Kidney (tissue), 14 donors: ENCODE data around the gene ANKRD24. TPM values are rescaled to one million over a fixed set of nuclear protein-coding genes. Genes with fewer than 3 reads are reported as not detected.
"Not testable (repeated sequence)": the region's sequence is repeated elsewhere in the genome, so short reads cannot be mapped to it uniquely, and the experiment has no call there.

ENCODE experiments used
- DNase-seq, 5 donors: peaks; one replicate each; pipeline ENCODE4 v3.0.0-alpha.2; 2013 to 2020
- FAIRE-seq: peaks from 2 replicates; lab custom pipeline; 2012; peaks lifted over from hg19 to GRCh38; lab: Jason Lieb, UNC
- H3K27ac ChIP-seq, 2 donors: one replicate each; pipeline ENCODE4 v1.7.0; 2013; ENCODE audit warnings: low read depth in 2 of 2, low read length in 2 of 2, inconsistent platforms in 1 of 2
- H3K27me3 ChIP-seq: one replicate; pipeline ENCODE4 v1.7.1; 2013; ENCODE audit warnings: low read length, inconsistent platforms; ENCODE audit not compliant: control insufficient read depth, insufficient read depth
- H3K36me3 ChIP-seq, 3 donors: one replicate each; pipeline versions ENCODE4 v1.7.0 to v1.7.1; 2013; ENCODE audit warnings: low read length in 3 of 3, control low read depth in 1 of 3, inconsistent platforms in 1 of 3; ENCODE audit not compliant: insufficient read depth in 3 of 3, control insufficient read depth in 2 of 3
- H3K4me1 ChIP-seq, 3 donors: one replicate each; pipeline versions ENCODE4 v1.7.0 to v1.7.1; 2013; ENCODE audit warnings: low read length in 3 of 3, inconsistent platforms in 1 of 3, low read depth in 1 of 3; ENCODE audit not compliant: control insufficient read depth in 2 of 3, insufficient read depth in 2 of 3
- H3K4me3 ChIP-seq, 3 donors: one replicate each; pipeline versions ENCODE4 v1.7.0 to v1.8.1; 2013; ENCODE audit warnings: low read length in 3 of 3, control low read depth in 1 of 3, inconsistent platforms in 1 of 3
- H3K9ac ChIP-seq, 3 donors: one replicate each; pipeline versions ENCODE4 v1.7.0 to v1.7.1; 2013; ENCODE audit warnings: low read length in 3 of 3, control low read depth in 1 of 3, inconsistent platforms in 1 of 3
- H3K9me3 ChIP-seq, 3 donors: one replicate each; pipeline versions ENCODE4 v1.7.0 to v1.7.1; 2013; ENCODE audit warnings: low read length in 3 of 3, control low read depth in 1 of 3, inconsistent platforms in 1 of 3; ENCODE audit not compliant: control insufficient read depth in 2 of 3, insufficient read depth in 1 of 3
- CTCF ChIP-seq: IDR thresholded peaks from 3 replicates; pipeline ENCODE4 v1.5.1; 2012; ENCODE audit warnings: mild to moderate bottlenecking, moderate library complexity, borderline replicate concordance; ENCODE audit not compliant: insufficient read depth; ENCODE audit errors: extremely low read depth
- intact Hi-C: fragments of 100-400 bp; cut with DNase I; formaldehyde crosslinking; loops from one replicate; pipeline ENCODE4 v1.11.1; 2022
- polyA plus RNA-seq: library from polyadenylated mRNA; stranded (reverse); fragments of 350-450 nt; fragmentation: Illumina TruSeq; extraction: RNeasy Lipid Tissue Mini Kit (QIAGEN cat#74804); gene quantifications from one replicate; pipeline ENCODE4 v1.2.3, GENCODE V29; 2014; ENCODE audit warnings: low read depth, low replicate concordance; ENCODE audit not compliant: insufficient read depth
- total RNA-seq: library from RNA; stranded (reverse); fragmentation: NEBNext Ultra II Directional; extraction: Animal tissue kit (Norgen Biotek cat#: 25700); gene quantifications from one replicate; pipeline ENCODE4 v1.2.1, GENCODE V29; 2021
- donor health status: control.
- donor health status: control.
- donor health status: control.
- donor health status: control.
- donor health status: control.
- donor health status: DM: yes; HTN: yes; CAD: no.
- donor health status: Normal renal cell carcinoma (clear cell type).

ANKRD24 gene
- total and polyA plus RNA-seq, 2 donors from 2014 or later = 0.72 to 1.8 TPM

GRCh38 chr19:4152241-4152998 is 30.1 kb upstream of the ANKRD24 start:
- Histone ChIP-seq H3K27ac (no peak overlapping the region), H3K4me3 (no peak overlapping the region), H3K36me3 (no peaks in the 10 kb centered on the region), H3K9me3 (no peaks in the 10 kb centered on the region), H3K9ac (no peak overlapping the region), H3K4me1 (no peaks in the 10 kb centered on the region), H3K27me3 (no peaks in the 10 kb centered on the region)
- intact Hi-C loops = no loop called here
- no peak for FAIRE-seq
- TF ChIP-seq CTCF = no peak
- DNase-seq = no peak

- TF ChIP-seq CTCF = no peak
- no peaks in the 10 kb centered on the region for H3K27me3 ChIP-seq
- H3K36me3 ChIP-seq = no peaks in the 10 kb centered on the region
- no peak overlapping the region for H3K9ac ChIP-seq
- H3K4me1 ChIP-seq = no peaks in the 10 kb centered on the region
- no peaks in the 10 kb centered on the region for H3K9me3 ChIP-seq
- no peak for DNase-seq
- FAIRE-seq = no peak
- no peak overlapping the region for H3K4me3 ChIP-seq
- no peak overlapping the region for H3K27ac ChIP-seq
- intact Hi-C loops = no loop called here
Observed at GRCh38 chr19:4154571-4155312, 27.7 kb upstream of the ANKRD24 start.

DNA sequence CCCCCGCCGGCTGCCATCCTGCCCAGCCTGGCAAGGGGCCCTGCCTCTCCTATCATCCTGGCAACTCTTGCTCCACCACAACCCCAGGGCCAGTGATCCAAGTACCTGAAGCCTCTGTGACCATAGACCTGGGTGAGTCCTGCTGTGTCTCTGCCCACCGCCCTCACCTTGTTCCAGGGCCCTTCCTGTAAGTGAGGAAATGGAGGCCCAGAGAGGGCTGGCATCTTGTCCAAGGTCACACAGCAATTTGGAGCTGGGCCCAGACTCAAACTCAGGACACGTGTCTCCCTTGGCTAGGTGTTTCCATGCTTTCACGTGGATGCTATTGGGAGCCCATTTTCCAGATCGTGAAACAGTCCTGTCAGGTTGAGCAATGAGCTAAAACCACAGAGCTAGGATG is 25.3 kb upstream of the ANKRD24 start:
- Histone ChIP-seq H3K4me1 (no peaks in the 10 kb centered on the region), H3K4me3 (no peak overlapping the region), H3K27me3 (no peaks in the 10 kb centered on the region), H3K9me3 (no peaks in the 10 kb centered on the region), H3K9ac (no peak overlapping the region), H3K27ac (no peak overlapping the region), H3K36me3 (no peaks in the 10 kb centered on the region)
- TF ChIP-seq CTCF = no peak
- FAIRE-seq (no peak), DNase-seq (no peak)
- intact Hi-C loops = no loop called here

DNA sequence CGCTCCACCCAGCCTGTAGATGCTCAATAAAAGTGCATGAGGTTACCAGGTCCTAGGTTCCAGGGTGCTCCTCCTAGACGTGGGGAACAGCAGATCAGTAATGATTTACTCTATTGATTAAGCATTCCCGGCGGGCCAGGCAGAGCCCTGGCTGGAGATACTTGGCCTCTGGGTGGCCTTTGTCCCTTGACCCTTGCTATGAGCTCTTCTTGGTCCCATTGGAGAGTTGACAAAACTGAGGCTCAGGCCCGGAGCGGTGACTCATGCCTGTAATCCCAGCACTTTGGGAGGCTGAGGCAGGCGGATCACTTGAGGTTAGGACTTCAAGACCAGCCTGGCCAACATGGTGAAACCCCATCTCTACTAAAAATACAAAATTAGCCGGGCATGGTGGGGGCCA is 24.5 kb upstream of the ANKRD24 start:
- H3K27ac ChIP-seq, H3K9ac ChIP-seq, H3K27me3 ChIP-seq, FAIRE-seq, H3K36me3 ChIP-seq, intact Hi-C loops, DNase-seq, H3K9me3 ChIP-seq, H3K4me1 ChIP-seq, H3K4me3 ChIP-seq: not testable (repeated sequence)
